HepG2 (cell line): ENCODE results near the gene C6orf136. TPM values are rescaled to one million over a fixed set of nuclear protein-coding genes. Genes with fewer than 3 reads are reported as not detected.
A peak's percentile ranks its signal among the peaks of the same experiment; 100 is the strongest.

Experiments
- CHD2 ChIP-seq: IDR thresholded peaks from 2 replicates; pipeline ENCODE4 v1.6.1; 2011; ENCODE audit warnings: low read depth, low read length, improper control_type of control experiment
- DMAP1 ChIP-seq: IDR thresholded peaks from 2 replicates; pipeline ENCODE4 v1.6.1; 2016
- ERF ChIP-seq: IDR thresholded peaks from 2 replicates; pipeline ENCODE4 v1.6.1; 2018; ENCODE audit warnings: missing biosample characterization, missing genetic modification reagents
- HDAC2 ChIP-seq: sonication (generic); formaldehyde crosslinking; IDR thresholded peaks from 2 replicates; pipeline ENCODE4 v1.4.0; 2020; ENCODE audit warnings: missing genetic modification reagents
- KDM3A ChIP-seq: IDR thresholded peaks from 2 replicates; pipeline ENCODE4 v1.6.1; 2018; ENCODE audit warnings: low read depth, missing compliant biosample characterization
- MATR3 ChIP-seq: sonication (generic); formaldehyde crosslinking; IDR thresholded peaks from 2 replicates; pipeline ENCODE4 v1.4.0; 2020; ENCODE audit warnings: missing genetic modification reagents
- MZF1 ChIP-seq: sonication (generic); formaldehyde crosslinking; IDR thresholded peaks from 2 replicates; pipeline ENCODE4 v1.8.1; 2023; ENCODE audit warnings: mild to moderate bottlenecking, missing genetic modification reagents, borderline replicate concordance
- REPIN1 ChIP-seq: sonication (generic); formaldehyde crosslinking; IDR thresholded peaks from 2 replicates; pipeline ENCODE4 v1.8.0; 2022; ENCODE audit warnings: missing genetic modification reagents, low read depth, mild to moderate bottlenecking, borderline replicate concordance
- SIX1 ChIP-seq: sonication (generic); formaldehyde crosslinking; IDR thresholded peaks from 2 replicates; pipeline ENCODE4 v1.4.0; 2020; ENCODE audit warnings: missing genetic modification reagents, borderline replicate concordance
- ZBED4 ChIP-seq: sonication (generic); formaldehyde crosslinking; IDR thresholded peaks from 2 replicates; pipeline ENCODE4 v1.4.0; 2020; ENCODE audit warnings: missing genetic modification reagents, borderline replicate concordance
- ZBTB34 ChIP-seq: sonication (generic); formaldehyde crosslinking; IDR thresholded peaks from 2 replicates; pipeline ENCODE4 v1.8.0; 2022; ENCODE audit warnings: mild to moderate bottlenecking, missing genetic modification reagents
- ZNF275 ChIP-seq: sonication (generic); formaldehyde crosslinking; IDR thresholded peaks from 2 replicates; pipeline ENCODE4 v1.8.0; 2022; ENCODE audit warnings: missing genetic modification reagents, mild to moderate bottlenecking, inconsistent platforms, borderline replicate concordance
- ZNF597 ChIP-seq: sonication (generic); formaldehyde crosslinking; IDR thresholded peaks from 2 replicates; pipeline ENCODE4 v1.5.0; 2020; ENCODE audit warnings: missing genetic modification reagents
- ZNF724P ChIP-seq: sonication (generic); formaldehyde crosslinking; IDR thresholded peaks from 2 replicates; pipeline ENCODE4 v1.8.0; 2022; ENCODE audit warnings: missing genetic modification reagents, borderline replicate concordance
- polyA plus RNA-seq, 8 experiments: library from polyadenylated mRNA; depleted of rRNA in 3 of 8; stranded (reverse) in 7 of 8; unstranded in 1 of 8; fragments of >200 nt; fragmentation: Illumina TruSeq in 4 of 8; extraction: Trizol in 4 of 8; gene quantifications; 2 replicates each; pipeline versions ENCODE4 v1.2.1 to v1.2.3, GENCODE V29; 2011 to 2016; ENCODE audit warnings: low read depth in 4 of 8, missing spikeins in 1 of 8, mixed read lengths in 1 of 8; ENCODE audit not compliant: insufficient read depth in 1 of 8
- total RNA-seq, 5 experiments: library from RNA; depleted of rRNA; stranded (reverse); fragments of >200 nt; fragmentation: Illumina TruSeq; extraction: Trizol; gene quantifications; 2 replicates each; pipeline ENCODE4 v1.2.3, GENCODE V29; 2016; ENCODE audit warnings: low read depth in 1 of 5
- TF ChIP-seq, protein P1 (sequence below): sonication (generic); formaldehyde crosslinking; IDR thresholded peaks from 2 replicates; pipeline ENCODE4 v1.4.0; 2020; ENCODE audit warnings: mild to moderate bottlenecking, missing genetic modification reagents
- TF ChIP-seq, protein P2 (sequence below): sonication (generic); formaldehyde crosslinking; IDR thresholded peaks from 2 replicates; pipeline ENCODE4 v1.4.0; 2020; ENCODE audit warnings: missing genetic modification reagents
- TF ChIP-seq, protein P3 (sequence below): sonication (generic); formaldehyde crosslinking; IDR thresholded peaks from 2 replicates; pipeline ENCODE4 v1.5.1; 2020; ENCODE audit warnings: missing genetic modification reagents, mild to moderate bottlenecking, borderline replicate concordance

Gene C6orf136
- total and polyA plus RNA-seq, 2 of the 13 experiments (the other 11 are each of a cell fraction or from before 2014, with no cell fraction given), result 12.0 to 26.2 TPM

- peak; percentile 30; the same call in 1 of the 2 replicates for TF ChIP-seq ZBED4 (CRISPR knock-in tag)
- TF ChIP-seq REPIN1 (CRISPR knock-in tag), result peak; percentile 91
- TF ChIP-seq CHD2, result no peak
- peak; percentile 68; the same call in 1 of the 2 replicates for TF ChIP-seq HDAC2
- peak; percentile 76 for TF ChIP-seq ERF
- TF ChIP-seq MZF1 (CRISPR knock-in tag), result no peak
- TF ChIP-seq MATR3 (CRISPR knock-in tag), result no peak
- TF ChIP-seq, protein P1, sequence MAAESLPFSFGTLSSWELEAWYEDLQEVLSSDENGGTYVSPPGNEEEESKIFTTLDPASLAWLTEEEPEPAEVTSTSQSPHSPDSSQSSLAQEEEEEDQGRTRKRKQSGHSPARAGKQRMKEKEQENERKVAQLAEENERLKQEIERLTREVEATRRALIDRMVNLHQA (CRISPR knock-in tag), result no peak; the same call in 1 of the 2 replicates
- TF ChIP-seq, protein P2, sequence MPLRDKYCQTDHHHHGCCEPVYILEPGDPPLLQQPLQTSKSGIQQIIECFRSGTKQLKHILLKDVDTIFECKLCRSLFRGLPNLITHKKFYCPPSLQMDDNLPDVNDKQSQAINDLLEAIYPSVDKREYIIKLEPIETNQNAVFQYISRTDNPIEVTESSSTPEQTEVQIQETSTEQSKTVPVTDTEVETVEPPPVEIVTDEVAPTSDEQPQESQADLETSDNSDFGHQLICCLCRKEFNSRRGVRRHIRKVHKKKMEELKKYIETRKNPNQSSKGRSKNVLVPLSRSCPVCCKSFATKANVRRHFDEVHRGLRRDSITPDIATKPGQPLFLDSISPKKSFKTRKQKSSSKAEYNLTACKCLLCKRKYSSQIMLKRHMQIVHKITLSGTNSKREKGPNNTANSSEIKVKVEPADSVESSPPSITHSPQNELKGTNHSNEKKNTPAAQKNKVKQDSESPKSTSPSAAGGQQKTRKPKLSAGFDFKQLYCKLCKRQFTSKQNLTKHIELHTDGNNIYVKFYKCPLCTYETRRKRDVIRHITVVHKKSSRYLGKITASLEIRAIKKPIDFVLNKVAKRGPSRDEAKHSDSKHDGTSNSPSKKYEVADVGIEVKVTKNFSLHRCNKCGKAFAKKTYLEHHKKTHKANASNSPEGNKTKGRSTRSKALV (CRISPR knock-in tag), result no peak; the same call in 1 of the 2 replicates
- TF ChIP-seq DMAP1 (CRISPR knock-in tag), result no peak; the same call in 1 of the 2 replicates
- TF ChIP-seq ZBTB34, result peak; percentile 66; the same call in 1 of the 2 replicates
- TF ChIP-seq ZNF597 (CRISPR knock-in tag), result no peak
- 0 out of 2 replicates have a peak, but pooled peaks have one; percentile 32 for TF ChIP-seq ZNF275 (CRISPR knock-in tag)
- TF ChIP-seq KDM3A (CRISPR knock-in tag), result peak; percentile 99
- peak; percentile 26; the same call in 1 of the 2 replicates for TF ChIP-seq SIX1
- TF ChIP-seq ZNF724P (CRISPR knock-in tag), result no peak
- TF ChIP-seq, protein P3, sequence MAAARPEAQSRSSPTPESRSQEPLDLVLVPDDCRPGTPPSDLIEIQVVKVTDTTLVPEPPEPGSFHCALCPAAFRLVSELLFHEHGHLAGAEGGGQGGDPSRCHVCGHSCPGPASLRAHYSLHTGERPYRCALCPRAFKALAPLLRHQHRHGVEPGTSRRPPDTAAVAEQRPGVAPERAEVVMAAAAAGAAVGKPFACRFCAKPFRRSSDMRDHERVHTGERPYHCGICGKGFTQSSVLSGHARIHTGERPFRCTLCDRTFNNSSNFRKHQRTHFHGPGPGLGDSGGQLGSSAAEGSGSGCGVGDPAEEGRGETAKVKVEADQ, result peak; percentile 86
Measured at GRCh38 chr6:30678964-30679726, 32.2 kb downstream of the C6orf136 start (continued).
